Measurements from ENCODE around the gene RBM4B.

The RBM4B gene

GRCh38 chr11:66616379-66617154 lies 61.1 kb downstream of the RBM4B start, which contains the start of gene RBM14:
RBM14 (plus strand) TSS chr11:66616630; CDS start chr11:66616721, 91 bp downstream.
- TF ChIP-seq TAF1 (IDR thresholded peaks at IDR 0.05; ENCODE audit: borderline replicate concordance, low read depth, low read length): peak; percentile 93
- peak; percentile 98 for TF ChIP-seq POLR2A (IDR thresholded peaks at IDR 0.05; ENCODE audit: low read depth, low read length)
- peak; percentile 99 for TF ChIP-seq POLR2AphosphoS5 (IDR thresholded peaks at IDR 0.05; ENCODE audit: low read depth, low read length)
- DNase-seq (ENCODE audit: insufficient read length) (peak; percentile 99), FAIRE-seq (peak; percentile 98)
